Fibroblast of villous mesenchyme (primary cell): ENCODE results near the gene PAX5. TPM values are rescaled to one million over a fixed set of nuclear protein-coding genes. Genes with fewer than 3 reads are reported as not detected.

Experiments used
- DNase-seq: peaks from one replicate; pipeline ENCODE4 v3.0.0-alpha.2; 2010; ENCODE audit warnings: low read depth
- H3K4me3 ChIP-seq: 2 replicates; pipeline ENCODE4 v1.5.1; 2011; ENCODE audit warnings: low read depth, mild to moderate bottlenecking, low read length
- total RNA-seq: library from RNA; depleted of rRNA; stranded (reverse); fragments of >200 nt; gene quantifications from 2 replicates; pipeline ENCODE4 v1.2.3, GENCODE V29; 2012
- TF ChIP-seq, protein P1 (sequence below): IDR thresholded peaks from 2 replicates; pipeline ENCODE4 v1.5.1; 2012; ENCODE audit warnings: low read depth, mild to moderate bottlenecking, low read length; ENCODE audit not compliant: insufficient read depth

The PAX5 gene
- total RNA-seq, 1 donor: not detected

DNA sequence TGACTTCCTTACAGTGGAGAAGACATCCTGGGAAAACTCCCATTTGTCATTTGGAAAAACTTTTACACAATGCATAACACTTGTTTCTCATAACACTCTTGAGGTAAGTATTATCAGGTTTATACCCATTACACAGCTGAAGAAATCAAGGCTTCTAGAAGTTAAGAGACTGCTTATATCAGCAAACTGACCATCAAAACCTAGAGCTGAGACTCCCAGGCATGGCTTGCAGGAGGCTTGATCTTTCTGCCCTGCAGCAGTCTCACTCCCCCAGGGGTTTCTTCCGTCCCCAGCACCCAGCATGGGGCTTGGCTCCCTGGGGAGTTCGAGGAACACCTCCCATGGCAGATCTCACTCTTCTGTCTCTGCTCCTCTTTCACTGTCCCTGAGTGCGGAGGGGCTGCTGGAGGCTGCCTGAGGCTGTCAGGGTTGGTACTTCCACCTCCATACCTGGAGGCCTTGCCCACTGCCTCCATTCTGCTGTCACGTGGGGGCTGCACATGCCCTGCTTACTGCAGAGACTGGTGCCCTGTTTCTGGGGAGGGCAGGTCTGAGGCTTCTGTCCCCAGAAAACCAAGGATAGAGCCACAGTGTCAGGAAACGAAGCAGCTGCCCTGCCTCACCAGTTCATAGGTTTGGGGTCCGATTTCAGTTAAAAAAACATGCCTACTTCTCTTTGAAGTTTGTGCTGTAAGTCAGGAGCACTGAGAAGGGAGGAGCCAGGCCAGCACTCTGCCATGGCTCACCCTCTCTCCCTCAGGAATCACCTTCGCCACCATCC, 202.5 kb downstream of the PAX5 start:
- TF ChIP-seq, protein P1, sequence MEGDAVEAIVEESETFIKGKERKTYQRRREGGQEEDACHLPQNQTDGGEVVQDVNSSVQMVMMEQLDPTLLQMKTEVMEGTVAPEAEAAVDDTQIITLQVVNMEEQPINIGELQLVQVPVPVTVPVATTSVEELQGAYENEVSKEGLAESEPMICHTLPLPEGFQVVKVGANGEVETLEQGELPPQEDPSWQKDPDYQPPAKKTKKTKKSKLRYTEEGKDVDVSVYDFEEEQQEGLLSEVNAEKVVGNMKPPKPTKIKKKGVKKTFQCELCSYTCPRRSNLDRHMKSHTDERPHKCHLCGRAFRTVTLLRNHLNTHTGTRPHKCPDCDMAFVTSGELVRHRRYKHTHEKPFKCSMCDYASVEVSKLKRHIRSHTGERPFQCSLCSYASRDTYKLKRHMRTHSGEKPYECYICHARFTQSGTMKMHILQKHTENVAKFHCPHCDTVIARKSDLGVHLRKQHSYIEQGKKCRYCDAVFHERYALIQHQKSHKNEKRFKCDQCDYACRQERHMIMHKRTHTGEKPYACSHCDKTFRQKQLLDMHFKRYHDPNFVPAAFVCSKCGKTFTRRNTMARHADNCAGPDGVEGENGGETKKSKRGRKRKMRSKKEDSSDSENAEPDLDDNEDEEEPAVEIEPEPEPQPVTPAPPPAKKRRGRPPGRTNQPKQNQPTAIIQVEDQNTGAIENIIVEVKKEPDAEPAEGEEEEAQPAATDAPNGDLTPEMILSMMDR: no peak
- H3K4me3 ChIP-seq: no peak overlapping the region
- DNase-seq: no peak

DNA sequence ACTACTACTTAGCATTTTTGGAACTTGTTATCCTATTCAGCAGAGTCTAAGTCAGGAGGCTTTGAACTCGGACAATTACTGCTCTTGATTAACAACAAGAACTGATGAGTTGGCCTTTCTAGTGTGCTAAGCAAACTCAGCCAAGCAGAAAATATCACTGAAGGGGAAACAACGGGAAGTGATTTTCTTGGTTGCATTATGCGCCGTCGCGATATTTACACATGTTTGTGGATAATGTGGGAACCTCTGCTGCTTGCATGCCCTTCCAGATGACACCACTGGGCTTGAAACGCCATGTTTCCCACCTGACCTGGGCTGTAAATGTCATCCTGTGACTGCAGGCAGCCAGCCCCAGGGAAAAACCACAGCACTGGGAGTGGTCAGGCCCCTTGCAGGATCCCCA, 205.5 kb downstream of the PAX5 start:
- DNase-seq: no peak
- H3K4me3 ChIP-seq: no peak overlapping the region
- TF ChIP-seq, protein P1: no peak

GRCh38 chr9:36827593-36827992, 206.5 kb downstream of the PAX5 start:
- TF ChIP-seq, protein P1: no peak
- no peak overlapping the region for H3K4me3 ChIP-seq
- DNase-seq: no peak

GRCh38 chr9:36826581-36826980, 207.5 kb downstream of the PAX5 start:
- H3K4me3 ChIP-seq: no peak overlapping the region
- no peak for DNase-seq
- TF ChIP-seq, protein P1: no peak

DNA sequence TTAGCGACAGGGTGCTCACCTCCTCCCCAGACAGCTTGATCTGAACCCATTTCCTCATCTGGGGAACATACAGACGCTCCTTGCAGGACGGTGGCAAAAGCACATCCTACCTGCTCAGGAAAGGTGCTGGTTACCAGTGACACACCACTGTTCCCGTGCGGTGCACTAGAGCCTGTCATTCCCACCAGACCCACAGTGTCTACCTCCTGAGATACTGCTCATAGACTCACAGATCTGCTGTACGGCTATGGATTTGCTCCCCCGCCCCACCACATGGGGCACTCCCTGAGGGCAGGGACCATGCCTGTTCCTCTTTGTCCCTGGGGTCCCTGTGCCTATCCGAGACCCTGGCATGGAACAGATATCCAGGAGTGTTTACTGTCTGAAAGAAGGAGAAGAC, 208.9 kb downstream of the PAX5 start:
- DNase-seq: no peak
- TF ChIP-seq, protein P1: no peak
- no peak overlapping the region for H3K4me3 ChIP-seq

- DNase-seq: no peak
- TF ChIP-seq, protein P1: no peak
Observed at GRCh38 chr9:36823934-36824333, 210.1 kb downstream of the PAX5 start.

GRCh38 chr9:36823466-36823865, 210.6 kb downstream of the PAX5 start:
- no peak for DNase-seq
- no peak overlapping the region for H3K4me3 ChIP-seq
- TF ChIP-seq, protein P1: no peak

More at GRCh38 chr9:36823934-36824333, 210.1 kb downstream of the PAX5 start:
- no peak overlapping the region for H3K4me3 ChIP-seq
